HepG2 (cell line): ENCODE results near the gene HBEGF. TPM values are rescaled to one million over a fixed set of nuclear protein-coding genes. Genes with fewer than 3 reads are reported as not detected.

Experiments used
- ASH2L ChIP-seq: fragments of 300-600, 200-600 bp; sonication (generic); IDR thresholded peaks from 2 replicates; pipeline ENCODE4 v1.7.0; 2017; ENCODE audit warnings: low read depth, mild to moderate bottlenecking, moderate library complexity, mixed read lengths, low read length; ENCODE audit not compliant: insufficient read length
- CREB1 ChIP-seq, 2 experiments: fragments of 450-650 bp in 1 of 2; IDR thresholded peaks; 2 replicates each; pipeline ENCODE4 v1.6.1; 2016 to 2017; ENCODE audit warnings: control low read depth in 1 of 2, mild to moderate bottlenecking in 1 of 2, missing compliant biosample characterization in 1 of 2, missing genetic modification characterization in 1 of 2
- FOXO1 ChIP-seq: sonication (generic); formaldehyde crosslinking; IDR thresholded peaks from 2 replicates; pipeline ENCODE4 v1.4.0; 2020; ENCODE audit warnings: missing genetic modification reagents
- HDAC1 ChIP-seq: sonication (generic); formaldehyde crosslinking; IDR thresholded peaks from 2 replicates; pipeline ENCODE4 v1.5.1; 2020; ENCODE audit warnings: mild to moderate bottlenecking, missing genetic modification reagents
- HDAC2 ChIP-seq: sonication (generic); formaldehyde crosslinking; IDR thresholded peaks from 2 replicates; pipeline ENCODE4 v1.4.0; 2020; ENCODE audit warnings: missing genetic modification reagents
- KDM5A ChIP-seq: fragments of 200-600 bp; sonication (generic); IDR thresholded peaks from 2 replicates; pipeline ENCODE4 v1.7.0; 2018; ENCODE audit warnings: antibody characterized with exemption, mild to moderate bottlenecking, low read length, borderline replicate concordance
- KMT2A ChIP-seq: sonication (generic); formaldehyde crosslinking; IDR thresholded peaks from 2 replicates; pipeline ENCODE4 v1.4.0; 2020; ENCODE audit warnings: missing genetic modification reagents
- MAZ ChIP-seq, 2 experiments: sonication (generic) in 1 of 2; formaldehyde crosslinking in 1 of 2; IDR thresholded peaks; 2 replicates each; pipeline versions ENCODE4 v1.5.0 to v1.6.1; 2012 to 2020; ENCODE audit warnings: low read depth in 2 of 2, mild to moderate bottlenecking in 2 of 2, borderline replicate concordance in 1 of 2, improper control_type of control experiment in 1 of 2, low read length in 1 of 2, missing genetic modification reagents in 1 of 2, moderate library complexity in 1 of 2
- NKX3-1 ChIP-seq: sonication (generic); formaldehyde crosslinking; IDR thresholded peaks from 2 replicates; pipeline ENCODE4 v1.5.0; 2020; ENCODE audit warnings: missing genetic modification reagents
- PHF20 ChIP-seq: sonication (generic); formaldehyde crosslinking; IDR thresholded peaks from 2 replicates; pipeline ENCODE4 v1.5.0; 2020; ENCODE audit warnings: mild to moderate bottlenecking, missing genetic modification reagents
- POLR2AphosphoS5 ChIP-seq: IDR thresholded peaks from 2 replicates; pipeline ENCODE4 v1.6.1; 2012; ENCODE audit warnings: low read depth, low read length
- RBFOX2 ChIP-seq: fragments of 200-400 bp; formaldehyde crosslinking; IDR thresholded peaks from 2 replicates; pipeline ENCODE4 v1.6.1; 2017; ENCODE audit warnings: low read depth, mild to moderate bottlenecking, low read length
- SALL1 ChIP-seq: sonication (generic); formaldehyde crosslinking; IDR thresholded peaks from 2 replicates; pipeline ENCODE4 v1.8.0; 2022; ENCODE audit warnings: mild to moderate bottlenecking, missing genetic modification reagents
- SAP130 ChIP-seq: IDR thresholded peaks from 2 replicates; pipeline ENCODE4 v1.6.1; 2016; ENCODE audit warnings: low read depth
- SIX4 ChIP-seq: sonication (generic); formaldehyde crosslinking; IDR thresholded peaks from 2 replicates; pipeline ENCODE4 v1.4.0; 2020; ENCODE audit warnings: missing genetic modification reagents
- TAF1 ChIP-seq: sonication (generic); formaldehyde crosslinking; IDR thresholded peaks from 2 replicates; pipeline ENCODE4 v1.4.0; 2020; ENCODE audit warnings: missing genetic modification reagents
- ZFY ChIP-seq: sonication (generic); formaldehyde crosslinking; IDR thresholded peaks from 2 replicates; pipeline ENCODE4 v1.4.0; 2020; ENCODE audit warnings: missing genetic modification reagents
- ZMYM4 ChIP-seq: sonication (generic); formaldehyde crosslinking; IDR thresholded peaks from 2 replicates; pipeline ENCODE4 v1.8.1; 2023; ENCODE audit warnings: mild to moderate bottlenecking, missing genetic modification reagents
- ZNF574 ChIP-seq: sonication (generic); formaldehyde crosslinking; IDR thresholded peaks from 2 replicates; pipeline ENCODE4 v1.4.0; 2020; ENCODE audit warnings: missing genetic modification reagents
- ZNF614 ChIP-seq: IDR thresholded peaks from 2 replicates; pipeline ENCODE4 v1.6.1; 2018; ENCODE audit warnings: missing biosample characterization, missing genetic modification reagents, inconsistent platforms, borderline replicate concordance
- ZNF710 ChIP-seq: sonication (generic); formaldehyde crosslinking; IDR thresholded peaks from 2 replicates; pipeline ENCODE4 v1.5.0; 2020; ENCODE audit warnings: mild to moderate bottlenecking, missing genetic modification reagents, borderline replicate concordance
- ZNF777 ChIP-seq: sonication (generic); formaldehyde crosslinking; IDR thresholded peaks from 2 replicates; pipeline ENCODE4 v1.4.0; 2020; ENCODE audit warnings: missing genetic modification reagents
- ZNF790 ChIP-seq: sonication (generic); formaldehyde crosslinking; IDR thresholded peaks from 2 replicates; pipeline ENCODE4 v1.8.0; 2022; ENCODE audit warnings: missing genetic modification reagents, mild to moderate bottlenecking, borderline replicate concordance
- polyA plus RNA-seq, 8 experiments: library from polyadenylated mRNA; depleted of rRNA in 3 of 8; stranded (reverse) in 7 of 8; unstranded in 1 of 8; fragments of >200 nt; fragmentation: Illumina TruSeq in 4 of 8; extraction: Trizol in 4 of 8; gene quantifications; 2 replicates each; pipeline versions ENCODE4 v1.2.1 to v1.2.3, GENCODE V29; 2011 to 2016; ENCODE audit warnings: low read depth in 4 of 8, missing spikeins in 1 of 8, mixed read lengths in 1 of 8; ENCODE audit not compliant: insufficient read depth in 1 of 8
- total RNA-seq, 5 experiments: library from RNA; depleted of rRNA; stranded (reverse); fragments of >200 nt; fragmentation: Illumina TruSeq; extraction: Trizol; gene quantifications; 2 replicates each; pipeline ENCODE4 v1.2.3, GENCODE V29; 2016; ENCODE audit warnings: low read depth in 1 of 5
- TF ChIP-seq, protein P1 (sequence below): IDR thresholded peaks from 2 replicates; pipeline ENCODE4 v1.6.1; 2018; ENCODE audit warnings: missing genetic modification reagents, mild to moderate bottlenecking, missing compliant biosample characterization

HBEGF gene
- total and polyA plus RNA-seq, 2 of the 13 experiments (the other 11 are each of a cell fraction or from before 2014, with no cell fraction given): 1.7 to 5.0 TPM

- TF ChIP-seq ZNF574 (CRISPR knock-in tag): 0 out of 2 replicates have a peak, but pooled peaks have one; percentile 16
- peak; percentile 64 for TF ChIP-seq ASH2L
- TF ChIP-seq SIX4 (CRISPR knock-in tag): no peak
- TF ChIP-seq POLR2AphosphoS5: peak; percentile 92
- no peak for TF ChIP-seq ZNF777
- TF ChIP-seq FOXO1: no peak
- peak; percentile 31; the same call in 1 of the 2 replicates for TF ChIP-seq SALL1 (CRISPR knock-in tag)
- 0 out of 2 replicates have a peak, but pooled peaks have one; percentile 40 for TF ChIP-seq HDAC2 (CRISPR knock-in tag)
- TF ChIP-seq TAF1: peak; percentile 64
- TF ChIP-seq HDAC1 (CRISPR knock-in tag): peak; percentile 51; the same call in 1 of the 2 replicates
- TF ChIP-seq MAZ (IDR thresholded peaks at IDR 0.05; ENCODE audit: borderline replicate concordance, low read depth, low read length): no peak
- TF ChIP-seq MAZ (CRISPR knock-in tag; IDR thresholded peaks at IDR 0.05; ENCODE audit: low read depth): peak; percentile 19; the same call in 1 of the 2 replicates
- TF ChIP-seq KDM5A: peak; percentile 96
- peak; percentile 47 for TF ChIP-seq SAP130 (CRISPR knock-in tag)
- TF ChIP-seq RBFOX2: peak; percentile 47; the same call in 1 of the 2 replicates
- peak; percentile 41; the same call in 1 of the 2 replicates for TF ChIP-seq ZFY (CRISPR knock-in tag)
- 0 out of 2 replicates have a peak, but pooled peaks have one; percentile 2 for TF ChIP-seq NKX3-1 (CRISPR knock-in tag)
- TF ChIP-seq CREB1 (IDR thresholded peaks at IDR 0.05): peak; percentile 56
- peak; percentile 93 for TF ChIP-seq CREB1 (CRISPR knock-in tag; IDR thresholded peaks at IDR 0.05)
- peak; percentile 38 for TF ChIP-seq ZMYM4 (CRISPR knock-in tag)
- TF ChIP-seq ZNF790 (CRISPR knock-in tag): no peak
- TF ChIP-seq, protein P1, sequence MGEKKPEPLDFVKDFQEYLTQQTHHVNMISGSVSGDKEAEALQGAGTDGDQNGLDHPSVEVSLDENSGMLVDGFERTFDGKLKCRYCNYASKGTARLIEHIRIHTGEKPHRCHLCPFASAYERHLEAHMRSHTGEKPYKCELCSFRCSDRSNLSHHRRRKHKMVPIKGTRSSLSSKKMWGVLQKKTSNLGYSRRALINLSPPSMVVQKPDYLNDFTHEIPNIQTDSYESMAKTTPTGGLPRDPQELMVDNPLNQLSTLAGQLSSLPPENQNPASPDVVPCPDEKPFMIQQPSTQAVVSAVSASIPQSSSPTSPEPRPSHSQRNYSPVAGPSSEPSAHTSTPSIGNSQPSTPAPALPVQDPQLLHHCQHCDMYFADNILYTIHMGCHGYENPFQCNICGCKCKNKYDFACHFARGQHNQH (CRISPR knock-in tag): 0 out of 2 replicates have a peak, but pooled peaks have one; percentile 40
- TF ChIP-seq ZNF614: no peak
- peak; percentile 64 for TF ChIP-seq PHF20 (CRISPR knock-in tag)
- 0 out of 2 replicates have a peak, but pooled peaks have one; percentile 35 for TF ChIP-seq KMT2A (CRISPR knock-in tag)
- TF ChIP-seq ZNF710 (CRISPR knock-in tag): no peak
Observed at GRCh38 chr5:140302786-140303639, 43.4 kb downstream of the HBEGF start, which contains the start of gene PFDN1 (continued).
